K562 (cell line): ENCODE data around the gene PGRMC2. TPM values are rescaled to one million over a fixed set of nuclear protein-coding genes. Genes with fewer than 3 reads are reported as not detected.

ENCODE experiments used
- ATAC-seq: fragments of 200-7000 bp; cut with Tn5 transposase; 3 replicates; pipeline ENCODE4 v1.9.1; 2020; ENCODE audit warnings: moderate library complexity
- BruUV-seq: library from RNA; stranded (reverse); fragments of 400-500 nt; replicated peaks from 2 replicates; lab custom pipeline; 2021; lab: Mats Ljungman, UMichigan
- CTCF ChIA-PET: fragments of 300-600 bp; formaldehyde crosslinking; extraction: SDS; loops from one replicate; lab custom pipeline; 2021; ENCODE audit warnings: low intra/inter-chr PET ratio; lab: Yijun Ruan, JAX
- POLR2A ChIA-PET: fragments of 300-600, 350-650 bp; sonication (Branson Sonifier 250); formaldehyde crosslinking; extraction: SDS; loops from one replicate; lab custom pipeline; 2021; ENCODE audit warnings: antibody characterized with exemption, inconsistent platforms; lab: Yijun Ruan, JAX
- DNase-seq, 4 experiments: peaks; one replicate each; pipeline versions ENCODE4 v3.0.0 to v3.0.0-alpha.2; 2011 to 2018; ENCODE audit warnings: low spot score in 3 of 4, mixed read lengths in 3 of 4; ENCODE audit errors: extremely low read depth in 1 of 4
- FAIRE-seq: peaks from 2 replicates; lab custom pipeline; 2011; peaks lifted over from hg19 to GRCh38; lab: Jason Lieb, UNC
- H2AFZ ChIP-seq: 2 replicates; pipeline ENCODE4 v1.6.0; 2011; ENCODE audit warnings: low read depth, low read length, control low read depth, inconsistent platforms
- H3K27ac ChIP-seq: fragments of 200-600 bp; 3 replicates; pipeline ENCODE4 v1.8.0; 2011; ENCODE audit warnings: low read depth, mild to moderate bottlenecking, control low read depth, inconsistent platforms, low read length, moderate library complexity, mixed read lengths; ENCODE audit errors: extremely low read depth
- H3K27me3 ChIP-seq, 2 experiments: fragments of 300-600 bp in 1 of 2; 2 replicates in 1 of 2; 3 replicates in 1 of 2; pipeline versions ENCODE4 v1.6.0 to v1.8.0; 2011; ENCODE audit warnings: inconsistent platforms in 2 of 2, low read length in 2 of 2, mild to moderate bottlenecking in 1 of 2, mixed read lengths in 1 of 2, moderate library complexity in 1 of 2; ENCODE audit not compliant: control insufficient read depth in 2 of 2, insufficient read depth in 2 of 2
- H3K36me3 ChIP-seq: fragments of 300-600 bp; 3 replicates; pipeline ENCODE4 v1.8.0; 2011; ENCODE audit warnings: mild to moderate bottlenecking, low read length, inconsistent platforms; ENCODE audit not compliant: control insufficient read depth, insufficient read depth
- H3K4me1 ChIP-seq, 2 experiments: fragments of 200-600 bp in 1 of 2; replicated peaks in 1 of 2; 2 replicates in 1 of 2; 3 replicates in 1 of 2; pipeline versions ENCODE4 v1.5.1 to v1.8.0; 2011; ENCODE audit warnings: inconsistent platforms in 2 of 2, low read length in 2 of 2, mild to moderate bottlenecking in 1 of 2, mixed read lengths in 1 of 2, moderate library complexity in 1 of 2; ENCODE audit not compliant: control insufficient read depth in 2 of 2, insufficient read depth in 2 of 2
- H3K4me2 ChIP-seq: 2 replicates; pipeline ENCODE4 v1.6.1; 2011; ENCODE audit warnings: low read length, control low read depth, inconsistent platforms, mixed read lengths; ENCODE audit not compliant: insufficient read depth
- H3K4me3 ChIP-seq: fragments of 200-600 bp; sonication (generic), shearing (Covaris generic); 2 replicates; pipeline ENCODE4 v1.5.1; 2016; ENCODE audit warnings: control low read depth, inconsistent platforms
- H3K79me2 ChIP-seq: fragments of 200-600 bp; 3 replicates; pipeline ENCODE4 v1.8.0; 2011; ENCODE audit warnings: low read length, inconsistent platforms; ENCODE audit not compliant: control insufficient read depth, insufficient read depth
- H3K9ac ChIP-seq, 2 experiments: 2 replicates each; pipeline versions ENCODE4 v1.6.0 to v1.6.1; 2011; ENCODE audit warnings: low read depth in 2 of 2, low read length in 2 of 2, control low read depth in 1 of 2, inconsistent platforms in 1 of 2, mild to moderate bottlenecking in 1 of 2, mixed read lengths in 1 of 2; ENCODE audit not compliant: insufficient read depth in 1 of 2
- H3K9me1 ChIP-seq: one replicate; pipeline ENCODE4 v1.6.0; 2011; ENCODE audit warnings: inconsistent platforms, mild to moderate bottlenecking, low read length, moderate library complexity; ENCODE audit not compliant: control insufficient read depth, insufficient read depth
- H3K9me3 ChIP-seq: replicated peaks from 2 replicates; pipeline ENCODE4 v1.5.1; 2011; ENCODE audit warnings: low read depth, low read length, inconsistent platforms; ENCODE audit not compliant: control insufficient read depth, insufficient read depth
- H4K20me1 ChIP-seq: replicated peaks from 2 replicates; pipeline ENCODE4 v1.6.1; 2011; ENCODE audit warnings: low read length, inconsistent platforms, mixed read lengths; ENCODE audit not compliant: control insufficient read depth, insufficient read depth
- CTCFL ChIP-seq: IDR thresholded peaks from 2 replicates; pipeline ENCODE4 v1.6.1; 2011; ENCODE audit warnings: borderline replicate concordance, low read depth, mild to moderate bottlenecking, moderate library complexity, low read length; ENCODE audit not compliant: insufficient read depth, poor library complexity, severe bottlenecking
- HMG20A ChIP-seq: fragments of 450-650 bp; formaldehyde crosslinking; conservative IDR thresholded peaks from 2 replicates; pipeline ENCODE4 v1.4.0; 2020; ENCODE audit warnings: mild to moderate bottlenecking, mixed read lengths
- USF2 ChIP-seq: sonication (generic); formaldehyde crosslinking; IDR thresholded peaks from 2 replicates; pipeline ENCODE4 v1.5.0; 2020; ENCODE audit warnings: missing genetic modification reagents
- YY1 ChIP-seq, 3 experiments: IDR thresholded peaks; 2 replicates each; pipeline ENCODE4 v1.6.1; 2011; ENCODE audit warnings: low read length in 2 of 3, mild to moderate bottlenecking in 2 of 3, moderate library complexity in 2 of 3, borderline replicate concordance in 1 of 3, control low read depth in 1 of 3, low read depth in 1 of 3; ENCODE audit not compliant: insufficient read depth in 3 of 3, insufficient replicate concordance in 2 of 3, control insufficient read depth in 1 of 3, insufficient read length in 1 of 3; ENCODE audit errors: extremely low read depth in 1 of 3
- ZFP30 ChIP-seq: fragments of 250-450 bp; sonication (Bioruptor Pico); IDR thresholded peaks from 2 replicates; pipeline ENCODE4 v1.8.0; 2022; ENCODE audit warnings: moderate library complexity, mild to moderate bottlenecking, inconsistent platforms, borderline replicate concordance
- ZNF217 ChIP-seq: sonication (generic); formaldehyde crosslinking; IDR thresholded peaks from 2 replicates; pipeline ENCODE4 v1.8.0; 2022; ENCODE audit warnings: mild to moderate bottlenecking, missing genetic modification reagents
- ZNF609 ChIP-seq: sonication (generic); formaldehyde crosslinking; IDR thresholded peaks from 2 replicates; pipeline ENCODE4 v1.8.1; 2023; ENCODE audit warnings: missing genetic modification reagents, mild to moderate bottlenecking, borderline replicate concordance
- WGBS: fragments of 100-300 bp; shearing (Covaris generic); methylation state at CpG from one replicate; pipeline ENCODE4 v1.1.6; 2016; ENCODE audit warnings: low coverage, mixed read lengths; ENCODE audit not compliant: insufficient coverage; ENCODE audit errors: missing lambda C conversion rate; 5-methylcytosine and 5-hydroxymethylcytosine counted together
- in situ Hi-C: fragments of 300-500 bp; cut with MboI; formaldehyde crosslinking; loops from 4 replicates; pipeline ENCODE4 v1.15.0; 2018; ENCODE audit warnings: inconsistent platforms, mixed read lengths
- intact Hi-C: fragments of 100-400 bp; cut with micrococcal nuclease; formaldehyde crosslinking; loops from 2 replicates; pipeline ENCODE4 v1.14.2; 2022
- polyA plus RNA-seq, 8 experiments: library from polyadenylated mRNA; depleted of rRNA in 4 of 8; stranded (reverse) in 5 of 8; unstranded in 3 of 8; fragments of >200 nt; fragmentation: Nextera tagmentation in 2 of 8; fragmentation: Illumina TruSeq in 1 of 8; extraction: Ambion mirVana in 2 of 8; extraction: Trizol in 1 of 8; gene quantifications; 2 replicates each; pipeline versions ENCODE4 v1.2.1 to v1.2.3, GENCODE V29; 2011 to 2014; ENCODE audit warnings: inconsistent platforms in 1 of 8, missing spikeins in 1 of 8
- total RNA-seq, 7 experiments: library from RNA; depleted of rRNA in 6 of 7; stranded (reverse); fragments of >200 nt in 6 of 7; fragmentation: Illumina TruSeq in 2 of 7; extraction: Trizol in 2 of 7; gene quantifications; 2 replicates each; pipeline versions ENCODE4 v1.2.1 to v1.2.3, GENCODE V29; 2011 to 2021; ENCODE audit warnings: low replicate concordance in 1 of 7

PGRMC2 gene
- total and polyA plus RNA-seq, 9 of the 15 experiments (the other 6 are each of a cell fraction or from before 2014, with no cell fraction given) = 12.4 to 81.3 (median 22.7) TPM

- no peak for TF ChIP-seq YY1 (IDR thresholded peaks at IDR 0.05; ENCODE audit: borderline replicate concordance in 1 of 3, control insufficient read depth in 1 of 3, extremely low read depth in 1 of 3, insufficient read depth in 3 of 3, insufficient read length in 1 of 3, insufficient replicate concordance in 2 of 3, low read depth in 1 of 3, low read length in 2 of 3)
- TF ChIP-seq ZNF217 (CRISPR knock-in tag) = no peak
- TF ChIP-seq CTCFL = no peak
- TF ChIP-seq USF2 = no peak
- no peak for TF ChIP-seq HMG20A (CRISPR knock-in tag)
- TF ChIP-seq, all 486 proteins: peak for 0
These were observed 3.3 kb downstream of the PGRMC2 start (continued) for GRCh38 chr4:128284317-128284716.

GRCh38 chr4:128283071-128283470 is 4.5 kb downstream of the PGRMC2 start:
- 78% methylated on average over 2 of the region's 2 CpGs for WGBS
- CTCF ChIA-PET = no interaction called here
- Histone ChIP-seq H3K79me2 (peaks cover 90% of the 10 kb centered on the region), H3K4me1 (peaks cover 0 to 3% of the 10 kb centered on the region in 2 experiments; a peak in 3 of 5 replicates), H3K27ac (no peak overlapping the region), H3K4me3 (no peak overlapping the region), H2AFZ (no peak overlapping the region), H3K4me2 (no peak overlapping the region; the same call in 1 of the 2 replicates), H3K9me3 (no peaks in the 10 kb centered on the region), H3K36me3 (peaks cover 42% of the 10 kb centered on the region), H3K9me1 (no peaks in the 10 kb centered on the region), H3K9ac (no peak overlapping the region), H3K27me3 (no peaks in the 10 kb centered on the region), H4K20me1 (0 out of 2 replicates have a peak, but pooled peaks cover 5% of the 10 kb centered on the region)
- ATAC-seq (no peak), FAIRE-seq (no peak), DNase-seq (no peak)
- POLR2A ChIA-PET = no interaction called here
- in situ Hi-C loops = no loop called here
- TF ChIP-seq ZFP30 (no peak), ZNF609 (CRISPR knock-in tag) (no peak)
- BruUV-seq = no TSS peak
- intact Hi-C loops = loop anchor here (10.0 kb wide), 3 partner anchors 218 to 272 kb away; partner anchors contain the start of gene LARP1B
